Prostate gland (tissue), 2 donors: Measurements from ENCODE around the gene SLC34A3.

Experiments
- CTCF ChIP-seq, 4 experiments: fragments of 200-600 bp in 2 of 4; fragments of 450-650 bp in 2 of 4; sonication (generic) in 2 of 4; IDR thresholded peaks; 1 replicate in 3 of 4; 2 replicates in 1 of 4; pipeline ENCODE4 v1.5.1; 2016 to 2019; ENCODE audit warnings: antibody characterized with exemption in 4 of 4, mild to moderate bottlenecking in 2 of 4, moderate library complexity in 2 of 4
- POLR2A ChIP-seq: fragments of 450-650 bp; IDR thresholded peaks from one replicate; pipeline ENCODE4 v1.6.1; 2016; ENCODE audit warnings: antibody characterized with exemption, mild to moderate bottlenecking
- POLR2AphosphoS5 ChIP-seq: sonication (generic); formaldehyde crosslinking; IDR thresholded peaks from one replicate; pipeline ENCODE4 v1.6.1; 2017; ENCODE audit warnings: antibody characterized with exemption

DNA sequence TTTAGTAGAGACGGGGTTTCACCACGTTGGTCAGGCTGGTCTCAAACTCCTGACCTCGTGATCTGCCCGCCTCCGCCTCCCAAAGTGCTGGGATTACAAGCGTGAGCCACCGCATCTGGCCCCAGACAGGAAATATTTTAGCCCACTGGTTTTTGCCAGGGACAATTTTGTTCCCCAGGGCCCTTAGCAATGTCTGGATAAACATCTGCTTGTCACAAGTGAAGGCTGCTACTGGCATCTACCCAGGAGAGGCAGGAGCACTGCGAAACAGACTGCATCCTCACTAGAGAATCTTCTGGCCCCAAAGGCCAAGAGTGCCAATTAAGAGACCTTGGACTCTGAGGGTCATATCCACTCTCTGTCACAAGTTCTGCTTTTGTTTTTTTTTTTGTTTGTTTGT lies 27.7 kb upstream of the SLC34A3 start:
- TF ChIP-seq CTCF (IDR thresholded peaks at IDR 0.05), result no peak
- TF ChIP-seq POLR2AphosphoS5, result no peak
- no peak for TF ChIP-seq POLR2A
